ENCODE data around the gene ADGRB2.

- TF ChIP-seq CTCF (IDR thresholded peaks at IDR 0.05) (no peak), POLR2AphosphoS5 (IDR thresholded peaks at IDR 0.05) (no peak), POLR2A (IDR thresholded peaks at IDR 0.05) (no peak)
Observed at GRCh38 chr1:31799895-31800673, 35.9 kb upstream of the ADGRB2 start.
